Measurements from ENCODE around the gene EIF5A. TPM values are rescaled to one million over a fixed set of nuclear protein-coding genes. Genes with fewer than 3 reads are reported as not detected.

Gene EIF5A
- total RNA-seq, 1 experiment from 2014 or later: 1,139 TPM

GRCh38 chr17:7315570-7316235 is 8.3 kb downstream of the EIF5A start:
- no peak overlapping the region for H2AFZ ChIP-seq (ENCODE audit: low read depth, low read length, poor library complexity, severe bottlenecking)
- H3K9me3 ChIP-seq (ENCODE audit: control insufficient read depth in 1 of 2, insufficient read depth in 1 of 2, low read depth in 1 of 2, low read length in 2 of 2): no peaks in the 10 kb centered on the region
- TF ChIP-seq EZH2phosphoT487 (IDR thresholded peaks at IDR 0.05; ENCODE audit: borderline replicate concordance) (no peak), FOSL1 (IDR thresholded peaks at IDR 0.05; ENCODE audit: low read depth) (no peak), CBX3 (IDR thresholded peaks at IDR 0.05; ENCODE audit: low read depth) (no peak), REST (IDR thresholded peaks at IDR 0.05; ENCODE audit: low read depth) (no peak), SP1 (IDR thresholded peaks at IDR 0.05; ENCODE audit: low read depth) (no peak), ELF1 (IDR thresholded peaks at IDR 0.05; ENCODE audit: borderline replicate concordance, low read depth) (no peak), ZFX (IDR thresholded peaks at IDR 0.05) (no peak), SIN3A (IDR thresholded peaks at IDR 0.05; ENCODE audit: low read depth) (no peak), ATF3 (IDR thresholded peaks at IDR 0.05) (no peak), POLR2A (IDR thresholded peaks at IDR 0.05; ENCODE audit: borderline replicate concordance, extremely low read depth, insufficient read depth, insufficient read length) (no peak), EGR1 (IDR thresholded peaks at IDR 0.05; ENCODE audit: low read depth) (no peak), CEBPB (IDR thresholded peaks at IDR 0.05; ENCODE audit: low read depth) (no peak), ZBTB33 (IDR thresholded peaks at IDR 0.05; ENCODE audit: extremely low read depth, insufficient replicate concordance, low read length) (no peak), ZNF274 (IDR thresholded peaks at IDR 0.05; ENCODE audit: low read depth, low read length) (no peak), SRF (IDR thresholded peaks at IDR 0.05; ENCODE audit: low read depth) (no peak), TCF7L2 (IDR thresholded peaks at IDR 0.05; ENCODE audit: borderline replicate concordance, extremely low read depth, insufficient read depth, insufficient read length) (no peak), POLR2AphosphoS5 (IDR thresholded peaks at IDR 0.05; ENCODE audit: low read depth, low read length) (no peak), MAX (IDR thresholded peaks at IDR 0.05) (no peak), EZH2 (IDR thresholded peaks at IDR 0.05) (no peak)
- peak overlapping the region; percentile 90 for H3K9ac ChIP-seq (ENCODE audit: low read length)
- RAD21 ChIA-PET (ENCODE audit: low non-redundant PET in 1 of 2, low total read pairs in 2 of 2, uncharacterized antibody in 2 of 2, unreplicated experiment in 2 of 2): no interaction called here
- POLR2A ChIA-PET: no interaction called here
- peaks cover 19 to 43% of the 10 kb centered on the region in 2 experiments for H3K4me1 ChIP-seq (ENCODE audit: control insufficient read depth in 1 of 2, insufficient read depth in 2 of 2, low read length in 2 of 2)
- peaks cover 41% of the 10 kb centered on the region for H3K79me2 ChIP-seq (ENCODE audit: insufficient read depth, low read length)
- DNase-seq (ENCODE audit: low read depth, low spot score) (no peak), ATAC-seq (no peak)
- no peaks in the 10 kb centered on the region for H3K9me2 ChIP-seq (ENCODE audit: insufficient read depth)
- peak overlapping the region; percentile 81 to 96 for H3K4me3 ChIP-seq (replicated peaks in 1 of 2; ENCODE audit: low read depth in 1 of 2, low read length in 2 of 2)
- CTCF ChIA-PET: interaction anchor here (0.5 to 1.4 kb wide), 2 partner anchors 14 kb away, joined by 5 read pairs; partner anchors contain the start of gene NEURL4
- peaks cover 24 to 49% of the 10 kb centered on the region in 2 experiments for H3K36me3 ChIP-seq (ENCODE audit: control insufficient read depth in 1 of 2, insufficient read depth in 2 of 2, low read length in 2 of 2)
- H3K4me2 ChIP-seq (ENCODE audit: low read length): peak overlapping the region; percentile 96
- peaks cover 18% of the 10 kb centered on the region for H4K20me1 ChIP-seq (ENCODE audit: insufficient read depth)
- intact Hi-C loops (cut with micrococcal nuclease): no loop called here
- H3K27ac ChIP-seq (ENCODE audit: low read depth, low read length): peak overlapping the region; percentile 93
- no peaks in the 10 kb centered on the region for H3K27me3 ChIP-seq (ENCODE audit: insufficient read depth, low read length)
- BruUV-seq (replicated peaks): no TSS peak

Measured in HCT116 (cell line).